Epithelial cell of proximal tubule (primary cell): ENCODE results near the gene NRGN. TPM values are rescaled to one million over a fixed set of nuclear protein-coding genes. Genes with fewer than 3 reads are reported as not detected.

ENCODE experiments used
- DNase-seq: peaks from one replicate; pipeline ENCODE4 v3.0.0-alpha.2; 2011; ENCODE audit warnings: low read depth
- H3K4me3 ChIP-seq: 2 replicates; pipeline ENCODE4 v1.5.1; 2011; ENCODE audit warnings: low read depth, mild to moderate bottlenecking, low read length
- total RNA-seq: library from RNA; depleted of rRNA; stranded (reverse); fragments of >200 nt; gene quantifications from 2 replicates; pipeline ENCODE4 v1.2.3, GENCODE V29; 2015
- TF ChIP-seq, protein P1 (sequence below): conservative IDR thresholded peaks from 2 replicates; pipeline ENCODE4 v1.5.1; 2012; ENCODE audit warnings: low read depth, mild to moderate bottlenecking, low read length

The NRGN gene
- 2.7 and 5.8 TPM in 2 replicates for total RNA-seq

DNA sequence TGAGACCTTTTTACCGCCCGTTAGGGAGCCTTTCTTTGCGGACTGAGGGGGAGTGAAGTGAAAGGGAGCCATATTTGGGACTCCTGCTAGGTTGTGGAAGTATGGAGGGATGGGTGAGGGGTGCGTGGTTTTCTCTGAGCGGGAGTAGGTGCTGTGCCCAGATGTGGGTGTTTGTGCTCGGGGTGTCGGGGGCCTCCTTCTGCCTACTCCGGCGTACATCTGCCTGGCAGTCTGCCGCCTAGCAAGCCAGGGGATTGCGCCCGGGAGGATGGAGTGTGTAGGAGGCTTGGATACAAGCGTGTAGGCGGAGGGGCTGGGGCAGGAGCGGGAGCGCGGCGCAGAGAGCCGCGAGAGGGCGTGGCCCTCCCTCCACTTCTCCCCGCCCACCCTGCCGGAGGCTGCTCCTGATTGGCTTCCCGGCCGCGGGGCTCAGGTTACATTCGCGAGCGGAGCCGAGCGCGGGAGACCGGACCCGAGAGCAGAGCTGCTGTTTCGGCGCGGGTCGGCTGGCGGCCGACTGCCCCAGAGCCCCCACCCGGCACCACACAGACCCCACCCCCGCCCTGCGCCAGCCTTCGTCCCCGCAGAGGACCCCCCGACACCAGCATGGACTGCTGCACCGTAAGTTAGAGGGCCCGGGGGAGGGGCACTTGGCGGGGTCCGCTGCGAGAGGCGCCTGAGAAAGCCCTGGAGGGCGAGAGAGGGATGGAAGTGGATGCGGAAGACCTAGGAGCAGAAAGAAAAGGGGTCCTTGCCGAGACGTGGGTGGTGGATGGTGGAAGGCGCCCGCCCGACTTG lies at the start of gene NRGN:
Gene NRGN (plus strand): TSS at position 464 of the 798 bp plus-strand sequence. CDS start 143 bp downstream, at position 607.
- no peak for DNase-seq
- TF ChIP-seq, protein P1, sequence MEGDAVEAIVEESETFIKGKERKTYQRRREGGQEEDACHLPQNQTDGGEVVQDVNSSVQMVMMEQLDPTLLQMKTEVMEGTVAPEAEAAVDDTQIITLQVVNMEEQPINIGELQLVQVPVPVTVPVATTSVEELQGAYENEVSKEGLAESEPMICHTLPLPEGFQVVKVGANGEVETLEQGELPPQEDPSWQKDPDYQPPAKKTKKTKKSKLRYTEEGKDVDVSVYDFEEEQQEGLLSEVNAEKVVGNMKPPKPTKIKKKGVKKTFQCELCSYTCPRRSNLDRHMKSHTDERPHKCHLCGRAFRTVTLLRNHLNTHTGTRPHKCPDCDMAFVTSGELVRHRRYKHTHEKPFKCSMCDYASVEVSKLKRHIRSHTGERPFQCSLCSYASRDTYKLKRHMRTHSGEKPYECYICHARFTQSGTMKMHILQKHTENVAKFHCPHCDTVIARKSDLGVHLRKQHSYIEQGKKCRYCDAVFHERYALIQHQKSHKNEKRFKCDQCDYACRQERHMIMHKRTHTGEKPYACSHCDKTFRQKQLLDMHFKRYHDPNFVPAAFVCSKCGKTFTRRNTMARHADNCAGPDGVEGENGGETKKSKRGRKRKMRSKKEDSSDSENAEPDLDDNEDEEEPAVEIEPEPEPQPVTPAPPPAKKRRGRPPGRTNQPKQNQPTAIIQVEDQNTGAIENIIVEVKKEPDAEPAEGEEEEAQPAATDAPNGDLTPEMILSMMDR: no peak
- peak within 1 kb of the TSS; percentile 57 for H3K4me3 ChIP-seq

DNA sequence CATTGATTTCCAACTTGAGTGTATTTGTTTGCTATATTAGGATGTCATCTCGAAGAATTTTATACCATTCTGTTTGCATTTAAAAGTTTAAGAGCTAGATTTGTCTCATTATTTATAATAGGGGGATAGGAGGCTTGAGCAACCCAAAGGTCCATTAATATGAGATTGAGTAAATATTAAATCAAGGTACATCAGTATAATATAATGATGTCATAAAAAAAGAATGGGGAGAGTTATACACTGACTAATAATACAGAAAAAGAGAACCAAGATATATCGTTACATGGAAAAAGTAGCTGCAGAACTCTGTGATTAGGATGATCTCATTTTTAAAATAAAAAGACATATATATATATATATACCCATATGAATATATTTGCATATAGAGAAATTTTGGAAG lies 46.6 kb upstream of the NRGN start:
- no peak overlapping the region for H3K4me3 ChIP-seq
- TF ChIP-seq, protein P1: no peak
- no peak for DNase-seq

DNA sequence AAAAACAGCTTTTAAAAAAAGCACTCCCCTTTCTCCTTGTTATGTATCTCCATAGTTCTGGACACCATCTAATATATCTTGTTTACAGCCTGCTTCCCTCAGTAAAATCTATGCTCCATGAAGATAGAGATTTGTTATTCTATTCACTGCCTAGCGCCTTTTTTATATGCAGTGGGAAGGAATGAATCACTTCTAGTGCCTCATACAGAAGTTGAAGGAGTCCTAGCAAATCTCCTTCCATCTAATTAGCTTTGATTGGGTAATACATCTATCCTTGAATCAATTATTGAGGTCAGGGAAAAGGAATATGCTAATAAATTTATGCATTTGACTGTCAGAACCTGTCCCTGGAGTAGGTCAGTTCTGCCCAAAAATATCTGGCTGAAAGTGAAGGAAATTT lies 40.2 kb upstream of the NRGN start:
- TF ChIP-seq, protein P1: no peak

DNA sequence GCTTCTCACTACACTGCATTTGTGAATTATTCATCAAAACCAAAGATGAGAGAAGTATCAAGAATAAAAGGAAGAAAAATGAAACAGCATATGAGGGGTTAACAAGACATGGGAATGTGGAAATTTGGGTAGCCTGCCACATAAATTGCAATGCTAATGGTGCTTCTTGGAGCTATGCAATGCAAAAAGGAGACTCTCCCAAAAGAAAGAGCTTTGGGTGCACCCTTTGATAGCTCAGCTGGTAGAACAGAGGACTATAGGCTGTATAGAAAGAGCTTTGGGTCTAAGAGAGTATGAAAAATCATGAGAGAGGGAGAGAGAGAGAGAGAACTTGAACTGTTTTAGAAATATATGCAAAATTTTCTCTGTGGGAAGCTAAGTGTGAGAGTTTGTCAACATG lies 39.7 kb upstream of the NRGN start:
- H3K4me3 ChIP-seq: no peak overlapping the region
- TF ChIP-seq, protein P1: no peak
- no peak for DNase-seq

More for the DNA sequence above, 40.2 kb upstream of the NRGN start:
- DNase-seq: no peak
- H3K4me3 ChIP-seq: no peak overlapping the region

DNA sequence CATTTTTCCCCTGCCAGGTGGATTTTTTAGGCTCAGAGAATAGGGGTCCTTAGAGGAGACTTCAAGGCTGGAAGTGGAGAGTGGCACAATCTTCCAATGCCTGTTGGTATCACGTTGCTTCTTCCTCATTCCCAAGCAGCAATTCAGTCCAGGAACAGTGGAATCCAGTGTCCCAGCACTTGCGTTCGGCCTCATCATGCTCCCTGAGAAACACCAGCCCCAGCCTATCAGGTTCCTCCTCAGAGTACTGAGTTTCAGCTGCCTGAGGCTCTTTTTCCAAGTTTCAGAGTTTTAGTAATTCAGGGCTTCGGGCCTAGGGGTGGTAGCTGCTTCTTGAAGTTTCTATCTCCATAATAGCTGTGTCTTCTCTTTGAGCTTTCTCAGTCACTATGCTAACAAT lies 31.9 kb upstream of the NRGN start:
- no peak overlapping the region for H3K4me3 ChIP-seq
- no peak for DNase-seq
- TF ChIP-seq, protein P1: no peak

DNA sequence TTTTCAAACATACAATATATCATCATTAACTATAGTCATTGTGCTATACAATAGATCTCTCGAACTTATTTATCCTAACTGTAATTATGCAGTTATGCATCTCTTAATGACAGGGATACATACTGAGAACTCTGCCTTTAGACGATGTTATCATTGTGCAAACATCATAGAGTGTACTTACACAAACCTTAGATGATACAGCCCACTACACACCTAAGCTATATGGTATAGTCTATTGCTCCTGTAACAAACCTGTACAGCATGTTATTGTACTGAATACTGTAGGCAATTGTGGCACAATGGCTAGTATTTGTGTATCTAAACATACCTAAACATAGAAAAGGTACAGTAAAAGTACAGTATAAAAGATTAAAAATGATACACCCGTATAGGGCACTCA lies 27.4 kb upstream of the NRGN start:
- no peak for DNase-seq
- TF ChIP-seq, protein P1: no peak
- no peak overlapping the region for H3K4me3 ChIP-seq

DNA sequence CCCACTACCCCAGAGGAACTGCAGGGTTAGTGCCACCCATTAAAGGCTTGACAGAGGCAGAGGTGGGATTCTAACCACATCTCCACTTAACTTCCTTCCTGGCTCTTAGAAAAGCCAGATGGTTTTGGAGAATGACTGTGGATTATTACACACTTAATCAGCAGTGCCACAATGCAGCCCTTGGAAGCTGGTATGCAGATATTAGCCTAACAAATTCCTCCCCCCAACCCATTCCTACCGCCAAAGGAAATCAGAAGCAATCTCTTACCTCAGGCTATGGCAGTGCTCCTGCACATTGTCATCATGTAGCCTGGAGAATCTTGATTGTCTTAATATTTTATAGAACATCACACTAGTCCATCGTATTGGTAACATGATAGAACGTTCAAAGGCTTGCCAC lies 23.2 kb upstream of the NRGN start:
- no peak for DNase-seq
- TF ChIP-seq, protein P1: no peak
- no peak overlapping the region for H3K4me3 ChIP-seq
